Stimulated activated CD4-positive, alpha-beta T cell treated with anti-CD3 and anti-CD28 coated beads, Interleukin-2, amount 100 ng/mL, for 24 hours (primary cell): ENCODE measurements around the gene KCNMB2.

Experiments
- DNase-seq, 2 donors: peaks; one replicate each; pipeline ENCODE4 v3.0.0-alpha.2; 2020

The KCNMB2 gene

DNA sequence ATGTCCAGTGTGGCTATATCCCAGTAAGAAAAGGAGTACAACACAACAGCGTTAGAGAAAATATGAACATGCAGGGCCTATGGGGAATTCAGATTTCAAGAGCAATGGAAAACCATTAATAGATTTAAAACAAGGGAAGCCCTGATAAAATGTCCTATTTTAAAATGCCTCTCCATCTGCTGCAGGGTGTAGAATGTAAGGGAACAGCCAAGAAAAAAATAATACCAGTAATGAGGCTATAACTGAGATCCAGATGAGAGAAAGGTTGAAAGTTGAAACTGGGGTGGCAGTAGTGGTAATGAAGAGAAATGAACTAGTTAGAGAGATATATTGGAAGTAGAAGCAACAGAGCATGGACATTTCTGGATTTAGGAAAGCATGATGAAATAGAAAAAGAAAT, 226.1 kb downstream of the KCNMB2 start:
- no peak for DNase-seq

DNA sequence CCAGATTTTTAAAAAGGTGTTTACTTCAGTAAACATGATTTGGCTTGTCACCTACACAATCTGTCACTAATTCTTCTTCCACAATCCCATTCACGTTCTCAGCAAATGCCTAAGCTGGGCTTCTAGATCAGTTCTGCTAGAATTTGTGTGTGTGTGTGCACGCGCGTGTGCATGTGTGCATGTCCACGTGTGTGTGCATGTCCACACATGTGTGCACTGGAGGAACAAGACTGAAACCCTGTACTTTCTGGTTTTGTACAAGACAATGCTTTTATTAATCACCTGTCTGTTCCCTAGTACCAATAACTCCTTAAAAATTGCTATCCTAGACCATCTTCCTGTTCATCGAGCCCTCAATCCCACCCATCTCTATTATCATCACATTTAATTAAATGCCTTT, 229.2 kb downstream of the KCNMB2 start:
- DNase-seq = no peak

DNA sequence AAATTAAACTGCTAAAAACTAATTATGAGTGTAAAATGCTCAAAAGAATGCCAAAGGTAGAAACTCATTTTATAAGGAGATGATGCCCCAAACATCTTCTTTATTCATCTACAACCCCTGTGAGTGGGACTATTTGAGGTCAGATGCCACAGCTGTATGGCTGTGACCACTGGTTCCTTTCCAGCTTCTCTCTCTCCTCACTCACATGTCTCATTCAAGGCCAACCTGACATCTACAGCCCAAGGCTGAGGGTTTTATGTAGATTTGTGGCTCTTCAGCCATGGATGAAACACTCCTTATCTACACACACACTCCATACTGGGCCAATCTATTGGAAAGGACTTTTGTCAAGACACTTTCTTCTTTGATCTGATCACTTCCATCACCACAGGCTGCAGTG, 231.3 kb downstream of the KCNMB2 start:
- DNase-seq = no peak

DNA sequence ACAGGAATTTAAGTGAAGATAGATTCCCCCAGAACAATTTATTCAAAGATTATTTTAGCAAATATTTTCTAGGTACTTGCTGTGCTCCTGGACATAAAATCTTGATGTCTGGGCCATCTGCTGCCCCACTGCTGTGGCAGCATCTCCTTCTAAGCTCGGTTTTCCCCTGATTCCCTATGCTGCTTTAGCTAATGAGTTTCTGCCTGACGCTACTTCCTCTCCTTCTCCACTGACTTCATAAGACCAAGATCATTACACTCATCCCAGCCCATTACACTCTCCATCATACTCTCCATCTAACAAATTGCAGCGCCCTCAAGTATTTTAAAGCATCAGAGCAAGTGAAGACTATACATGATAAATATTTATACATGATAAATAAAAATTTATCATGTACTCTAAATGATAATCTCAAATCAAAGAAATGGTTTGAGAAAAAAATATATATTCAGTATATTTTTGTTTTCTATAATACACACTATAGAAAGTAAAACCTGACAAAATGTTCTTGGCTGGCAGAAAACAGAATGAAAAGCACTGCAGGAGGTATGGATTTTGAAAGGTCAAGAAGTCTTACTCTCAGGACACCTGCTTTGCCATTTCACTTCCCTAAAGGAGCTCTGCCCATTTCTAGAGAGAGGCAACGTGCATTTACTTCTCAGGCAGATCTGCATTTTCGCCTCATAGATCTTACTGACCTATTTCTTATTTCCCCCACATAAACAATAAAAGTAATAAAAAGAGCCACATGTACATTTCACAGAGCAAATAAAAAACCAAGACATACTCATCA, 232.0 kb downstream of the KCNMB2 start:
- no peak for DNase-seq

DNA sequence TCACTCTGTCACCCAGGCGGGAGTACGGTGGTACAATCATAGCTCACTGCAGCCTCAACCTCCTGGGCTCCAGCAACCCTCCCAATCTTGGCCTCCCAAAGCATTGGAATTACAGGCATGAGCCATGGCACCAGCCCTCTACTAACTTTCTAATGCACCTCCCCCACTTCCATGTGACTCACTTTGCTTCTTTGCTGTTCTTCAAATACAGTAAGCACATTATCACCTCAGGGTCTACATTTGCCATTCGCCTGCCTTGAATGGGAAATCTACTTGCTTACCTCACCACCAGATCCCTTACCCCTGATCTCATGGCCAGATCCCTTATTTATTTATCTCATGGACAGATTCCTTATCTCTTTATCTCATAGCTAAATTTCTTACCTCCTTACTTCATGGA, 235.3 kb downstream of the KCNMB2 start:
- no peak for DNase-seq

DNA sequence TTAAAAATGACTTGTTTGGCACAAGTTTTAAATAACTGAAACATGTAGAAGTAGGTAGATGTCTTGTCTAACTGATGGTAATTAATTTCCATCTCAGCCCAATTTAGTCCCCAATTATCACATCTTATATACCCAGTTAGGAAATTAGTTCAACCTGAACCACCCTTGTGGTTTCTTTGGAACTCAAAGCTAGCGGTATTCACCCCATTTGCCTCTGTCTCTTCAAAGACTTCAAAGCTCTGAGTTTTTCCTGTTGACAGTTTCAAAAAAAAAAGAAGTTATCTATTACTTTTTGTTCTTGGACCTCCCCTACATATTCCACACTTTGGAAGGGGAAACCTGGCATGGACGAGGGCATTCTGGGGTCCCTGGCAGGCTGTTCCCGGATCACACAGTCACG, 236.5 kb downstream of the KCNMB2 start:
- no peak for DNase-seq

DNA sequence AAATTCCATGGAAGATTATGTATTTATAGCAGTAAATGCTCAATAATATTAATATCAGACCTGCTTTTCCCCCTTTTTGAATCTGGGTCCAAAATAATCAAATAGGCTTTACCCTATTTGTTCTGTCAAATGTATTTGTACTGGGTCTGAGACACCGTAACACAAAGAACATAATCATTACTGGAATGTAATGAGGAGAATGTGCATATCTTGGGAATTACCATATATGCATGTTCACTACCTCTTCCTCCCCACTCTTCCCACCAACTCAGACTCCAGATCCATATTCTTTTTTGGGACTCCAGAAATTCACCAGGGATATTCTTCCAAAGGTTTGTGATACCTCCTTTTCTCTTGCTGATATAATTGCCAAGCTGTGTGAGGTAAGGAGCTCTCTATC, 237.1 kb downstream of the KCNMB2 start:
- DNase-seq = no peak

DNA sequence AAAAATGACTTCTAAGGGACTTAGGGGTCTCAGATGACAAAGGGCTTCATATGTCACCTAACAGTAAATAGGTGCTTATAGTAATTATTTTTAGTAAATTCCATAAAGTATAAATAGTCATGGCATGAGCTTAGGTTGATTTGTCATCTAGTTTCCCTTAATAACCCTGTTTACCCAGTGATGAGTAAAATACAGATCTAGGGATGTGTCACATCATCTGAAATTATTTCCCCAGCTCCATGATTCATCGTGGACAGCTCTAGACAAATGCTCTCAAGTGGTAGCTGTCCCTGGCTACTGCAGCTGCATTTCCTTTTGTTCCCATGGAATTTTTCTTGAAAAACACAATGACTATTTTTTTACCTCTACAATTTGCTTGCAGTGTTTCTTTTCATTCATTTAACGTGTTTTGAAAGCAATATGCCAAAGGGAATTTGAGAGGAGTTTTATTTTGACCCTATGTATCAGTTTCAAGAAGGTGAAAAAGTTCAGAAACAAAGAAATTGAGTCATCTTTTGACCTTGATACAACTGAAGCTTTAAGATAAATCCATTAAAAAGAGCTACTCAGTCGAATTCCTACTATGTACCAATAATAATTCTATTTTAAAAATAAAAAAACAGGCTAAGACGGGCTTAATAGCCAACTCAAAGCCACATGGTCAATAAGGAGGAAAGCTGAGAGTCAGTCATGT, 241.6 kb downstream of the KCNMB2 start:
- no peak for DNase-seq

DNA sequence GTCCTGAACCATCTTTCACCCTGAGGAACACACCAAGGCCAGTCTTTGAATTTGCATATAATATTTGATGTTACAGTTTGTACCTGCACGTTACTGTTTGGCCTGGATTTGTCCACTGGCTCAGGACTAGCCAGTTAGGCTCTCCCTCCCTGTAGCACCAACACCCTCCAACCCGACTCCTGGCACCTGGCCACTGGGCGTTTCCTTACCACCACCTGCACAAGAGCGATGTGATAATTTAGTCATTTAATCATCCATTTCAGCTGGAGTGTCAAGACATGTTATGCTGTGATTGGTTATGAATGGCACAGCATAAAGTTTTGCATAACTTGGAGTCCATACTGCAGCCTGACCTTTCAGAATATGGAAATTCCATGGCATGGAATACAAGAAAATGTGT, 242.4 kb downstream of the KCNMB2 start:
- DNase-seq = no peak

DNA sequence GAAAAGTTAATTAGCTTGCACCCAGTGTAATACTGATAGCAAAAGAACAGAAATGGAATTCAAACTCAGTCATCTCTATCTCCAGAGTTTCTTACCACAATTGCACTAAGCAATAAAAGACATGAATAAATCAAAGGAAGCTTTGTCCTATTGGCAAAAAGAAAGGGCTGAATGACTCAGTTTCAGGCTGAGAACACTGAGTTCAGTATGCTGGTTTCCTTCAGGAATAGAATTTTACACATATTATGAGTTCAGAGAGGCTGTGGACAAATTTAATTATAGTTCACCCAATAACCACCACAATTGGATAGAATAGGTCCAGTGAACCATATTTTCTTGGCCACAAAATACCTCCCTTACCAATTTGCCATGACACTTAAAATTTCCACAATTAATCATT, 249.7 kb downstream of the KCNMB2 start:
- no peak for DNase-seq

DNA sequence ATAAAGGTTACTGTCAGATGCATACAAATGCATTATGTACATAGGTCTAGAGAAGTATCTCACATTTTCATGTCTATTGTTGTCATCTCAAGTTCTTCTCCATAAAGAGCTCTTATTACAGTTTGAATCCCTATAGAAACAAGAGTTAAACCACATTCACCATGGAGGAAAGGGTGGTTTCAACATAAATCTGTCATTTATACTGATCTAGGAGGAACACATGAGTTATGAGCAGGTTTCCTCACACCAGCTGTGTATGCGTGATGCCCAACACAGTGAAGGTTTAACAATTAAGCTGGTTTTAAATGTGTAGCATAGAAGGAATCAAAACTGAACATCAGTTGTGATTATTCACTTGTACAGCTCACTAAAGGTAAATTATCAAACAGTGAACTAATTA, 251.7 kb downstream of the KCNMB2 start:
- no peak for DNase-seq

DNA sequence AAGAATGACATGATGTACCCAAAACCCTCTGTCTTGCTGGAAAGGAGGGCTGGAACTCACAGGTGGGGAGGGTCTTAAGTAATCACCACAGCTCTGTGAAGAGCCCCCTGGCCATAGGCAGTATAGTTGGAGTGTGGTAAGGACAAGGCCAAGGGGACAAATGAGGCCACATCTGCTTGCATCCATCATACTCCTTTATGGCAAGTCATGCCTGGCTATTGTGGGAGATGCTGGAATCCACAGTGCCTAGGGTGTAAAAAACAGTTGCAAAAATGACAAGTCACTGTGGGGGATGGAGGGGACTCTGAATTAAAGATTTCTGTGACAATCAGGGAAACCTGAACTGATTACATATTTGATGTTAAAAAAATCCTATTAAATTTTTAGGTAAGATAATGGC, 258.5 kb downstream of the KCNMB2 start:
- DNase-seq = no peak

DNA sequence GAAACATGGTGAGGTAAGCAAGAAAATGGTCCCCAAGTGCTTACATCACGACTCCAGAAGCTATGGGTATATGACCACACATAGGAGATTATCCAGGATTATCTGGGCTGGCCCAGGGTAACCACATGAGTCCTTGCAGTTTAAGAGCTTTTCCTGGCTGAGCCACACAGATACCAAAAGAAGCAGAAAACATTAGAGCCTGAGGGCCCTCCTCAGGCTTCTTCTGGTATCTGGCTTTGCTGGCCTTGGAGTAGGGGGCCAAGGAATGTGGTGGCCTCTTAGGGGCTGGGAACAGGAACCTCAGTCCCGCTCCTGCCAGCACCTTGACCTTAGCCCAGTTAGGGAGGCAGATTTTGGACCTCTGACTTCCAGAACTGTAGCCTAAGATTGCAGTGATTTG, 259.1 kb downstream of the KCNMB2 start:
- DNase-seq = no peak

DNA sequence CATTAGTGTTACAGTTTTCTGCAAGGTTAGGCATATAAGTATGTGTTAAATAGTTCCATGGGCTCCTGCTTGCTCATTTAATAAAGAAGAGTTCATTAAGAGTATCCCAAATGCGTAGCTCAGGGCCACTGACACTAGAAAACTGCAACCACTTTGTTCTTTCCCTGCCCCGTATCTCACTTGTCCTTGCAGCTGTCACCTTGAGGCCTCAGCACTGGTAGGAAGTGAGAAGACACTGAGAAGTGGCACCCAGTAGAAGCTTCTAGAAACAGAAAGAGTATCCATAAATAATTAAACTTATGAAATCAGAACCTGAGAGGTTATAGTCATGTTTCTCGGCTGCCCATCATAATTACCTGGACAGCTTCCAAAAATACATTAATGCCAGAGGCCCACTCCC, 266.0 kb downstream of the KCNMB2 start:
- DNase-seq = no peak

DNA sequence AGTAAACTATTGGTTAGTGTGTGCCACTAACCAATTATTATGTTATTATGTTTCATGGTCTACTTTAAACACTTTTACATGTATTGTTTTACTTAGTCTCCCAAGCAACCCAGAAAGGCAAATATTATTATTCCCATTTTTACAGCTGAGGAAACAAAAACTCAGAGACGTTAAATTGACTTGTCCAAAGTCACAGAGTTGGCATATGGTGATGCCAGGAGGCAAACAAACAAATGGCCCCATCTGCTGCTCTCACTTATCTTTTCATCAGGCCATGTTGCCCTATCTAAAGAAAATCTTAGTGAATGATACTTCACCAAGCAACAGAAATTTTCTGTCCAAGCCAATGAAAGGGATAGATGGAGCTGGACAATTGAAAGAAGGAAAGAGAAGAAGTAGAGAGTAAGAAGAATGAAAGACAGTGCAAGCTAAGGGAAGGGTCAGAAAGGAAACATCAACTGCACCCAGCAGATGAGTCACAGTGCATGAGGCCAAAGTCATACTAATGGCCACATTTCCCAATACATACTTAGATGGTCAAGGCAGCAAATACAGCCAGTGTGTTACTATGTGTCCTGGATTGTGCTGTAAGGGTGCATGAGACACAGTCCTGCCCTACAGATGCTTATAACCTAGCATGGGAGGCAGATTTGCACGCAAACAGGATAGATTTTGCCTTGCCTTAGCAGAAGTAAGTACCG, 266.9 kb downstream of the KCNMB2 start:
- DNase-seq = no peak

DNA sequence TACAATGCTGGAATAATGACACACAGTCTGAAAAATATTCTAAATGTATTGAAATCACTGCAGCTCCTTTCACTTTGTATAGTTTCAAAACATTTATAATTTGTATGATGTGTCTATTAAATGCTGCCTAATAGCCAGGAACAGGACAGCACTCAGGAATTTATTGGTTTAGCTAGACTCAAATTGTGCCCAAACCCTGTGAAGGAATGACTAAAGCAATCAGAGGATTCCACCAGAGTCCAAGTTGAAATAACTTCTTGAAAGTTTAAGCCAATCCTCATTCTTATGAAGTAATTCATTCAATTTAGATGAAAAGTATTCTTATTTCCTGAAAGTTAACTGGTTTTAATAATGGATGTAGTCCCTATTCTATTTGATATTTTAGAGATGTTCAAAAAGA, 268.4 kb downstream of the KCNMB2 start:
- no peak for DNase-seq

DNA sequence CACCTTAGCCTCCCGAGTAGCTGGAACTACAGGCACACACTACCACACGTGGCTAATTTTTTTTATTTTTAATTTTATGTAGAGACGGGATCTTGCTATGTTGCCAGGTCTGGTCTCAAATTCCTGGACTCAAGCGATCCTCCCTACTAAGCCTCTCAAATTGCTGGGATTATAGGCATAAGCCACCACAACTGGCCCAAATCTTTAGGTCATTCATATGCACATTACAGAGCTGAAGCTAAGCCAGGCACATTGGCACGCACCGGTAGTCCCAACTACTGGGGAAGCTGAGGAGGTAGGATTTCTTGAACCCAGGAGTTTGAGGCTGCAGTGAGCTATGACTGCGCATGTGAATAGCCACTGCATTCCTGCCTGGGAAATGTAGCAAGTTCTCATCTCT, 269.5 kb downstream of the KCNMB2 start:
- no peak for DNase-seq

DNA sequence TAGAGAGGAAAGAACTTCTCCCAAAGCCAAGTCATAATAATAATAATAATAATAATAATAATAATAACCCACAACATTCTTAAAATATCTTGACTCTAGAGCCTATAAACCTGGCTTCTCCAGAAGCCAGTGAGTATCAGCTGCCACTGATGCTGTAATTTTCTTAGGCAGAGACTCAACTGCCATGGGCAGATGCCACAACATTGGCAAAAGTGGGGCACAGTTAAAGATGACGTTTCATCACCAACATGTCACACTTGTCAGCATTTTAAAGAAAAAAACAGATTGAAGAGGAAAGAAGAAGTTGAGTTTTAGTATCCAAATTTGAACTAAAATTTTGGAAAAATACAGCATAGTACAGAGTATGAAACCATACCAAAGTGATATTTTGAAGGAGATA, 270.4 kb downstream of the KCNMB2 start:
- DNase-seq = no peak

DNA sequence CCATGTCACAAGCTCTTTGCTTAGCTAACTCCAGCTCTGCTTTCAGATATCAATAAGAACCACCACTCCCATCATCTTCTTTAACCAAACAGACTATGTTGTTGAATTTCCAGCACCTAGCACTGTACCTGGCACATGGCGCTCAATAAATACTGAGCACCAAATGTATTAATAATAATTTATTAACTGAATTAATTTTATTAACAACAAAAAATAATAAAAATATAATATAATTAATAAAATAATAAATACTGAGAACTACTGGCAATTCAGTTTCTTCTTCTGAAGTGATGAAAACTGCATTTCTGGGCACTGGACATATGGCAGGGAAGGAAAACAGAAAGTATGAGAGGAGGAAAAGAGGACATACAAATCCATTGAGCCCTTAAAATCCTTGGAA, 271.5 kb downstream of the KCNMB2 start:
- no peak for DNase-seq

DNA sequence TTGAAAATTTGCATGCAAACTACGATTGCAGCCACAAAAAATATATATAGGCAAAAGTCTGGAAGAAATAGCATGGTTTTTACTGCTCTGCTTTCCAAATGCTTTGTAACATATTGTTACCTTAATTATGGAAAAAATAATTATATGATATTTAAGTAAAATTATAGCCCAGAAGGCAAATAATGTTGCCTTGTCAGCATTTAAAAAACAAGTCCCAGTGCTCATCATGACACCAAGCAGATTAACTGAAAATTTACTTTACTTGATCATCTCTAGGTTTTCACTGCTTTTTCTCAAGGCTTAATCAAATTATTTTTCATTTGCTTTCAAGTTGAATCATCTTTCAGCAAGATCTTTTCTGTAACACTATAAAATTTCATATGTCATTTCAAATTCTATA, 272.5 kb downstream of the KCNMB2 start:
- DNase-seq = no peak

DNA sequence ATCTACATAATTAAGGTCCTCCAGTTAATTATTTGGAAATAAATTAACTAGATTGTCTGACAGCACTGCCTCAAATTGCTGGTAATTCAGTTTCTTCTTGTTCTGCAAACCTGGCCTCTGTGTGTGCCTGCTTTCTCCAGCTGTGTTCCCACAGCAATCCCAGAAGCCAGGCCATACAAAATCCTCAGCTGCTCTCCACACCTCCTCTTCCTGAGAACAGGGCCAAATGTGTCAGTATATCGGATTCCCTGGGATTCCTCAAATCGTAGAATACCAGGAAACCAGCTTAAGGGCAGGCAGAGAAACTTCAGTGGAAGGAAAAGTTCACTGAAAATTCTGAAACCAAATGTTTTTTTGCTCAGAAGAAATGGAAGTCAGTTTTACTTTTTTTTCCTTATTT, 273.9 kb downstream of the KCNMB2 start:
- no peak for DNase-seq

DNA sequence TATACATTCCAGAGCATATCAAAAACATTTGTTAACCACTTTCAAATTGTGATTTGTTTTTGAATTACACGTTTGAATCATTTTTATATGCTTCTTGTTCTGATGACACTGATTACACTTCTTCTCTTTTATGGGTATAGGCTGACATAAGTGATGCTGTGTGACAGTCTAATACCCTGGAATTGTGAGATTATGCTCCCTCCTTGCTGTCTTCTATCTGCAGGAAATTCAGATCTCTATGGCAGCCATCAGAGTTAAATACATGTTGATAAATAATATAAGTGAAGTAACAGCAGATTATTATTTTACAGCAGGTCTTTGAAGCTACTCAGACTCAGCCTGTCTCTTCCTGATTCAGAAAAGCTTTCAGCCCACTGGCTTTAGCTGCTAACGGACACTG, 286.5 kb downstream of the KCNMB2 start:
- DNase-seq = no peak

DNA sequence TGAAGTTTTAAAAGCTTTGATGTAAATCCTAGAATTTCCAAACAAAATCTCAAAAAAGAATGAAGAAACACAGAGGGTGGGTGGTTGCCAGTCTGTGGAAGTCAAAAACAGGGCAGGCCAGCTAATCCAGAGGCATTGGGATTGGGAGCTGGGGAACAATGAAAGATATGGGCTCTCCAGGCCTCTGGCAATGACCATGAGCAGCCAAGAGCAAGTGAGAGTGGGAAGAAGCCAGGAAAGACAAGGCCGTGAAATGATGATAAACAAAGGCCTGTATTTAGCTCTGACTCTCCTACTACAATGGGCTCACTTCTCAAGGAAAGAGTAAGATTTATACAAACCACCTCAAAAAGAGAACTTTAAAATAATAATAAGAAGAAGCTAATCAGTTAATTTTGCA, 286.9 kb downstream of the KCNMB2 start:
- no peak for DNase-seq

DNA sequence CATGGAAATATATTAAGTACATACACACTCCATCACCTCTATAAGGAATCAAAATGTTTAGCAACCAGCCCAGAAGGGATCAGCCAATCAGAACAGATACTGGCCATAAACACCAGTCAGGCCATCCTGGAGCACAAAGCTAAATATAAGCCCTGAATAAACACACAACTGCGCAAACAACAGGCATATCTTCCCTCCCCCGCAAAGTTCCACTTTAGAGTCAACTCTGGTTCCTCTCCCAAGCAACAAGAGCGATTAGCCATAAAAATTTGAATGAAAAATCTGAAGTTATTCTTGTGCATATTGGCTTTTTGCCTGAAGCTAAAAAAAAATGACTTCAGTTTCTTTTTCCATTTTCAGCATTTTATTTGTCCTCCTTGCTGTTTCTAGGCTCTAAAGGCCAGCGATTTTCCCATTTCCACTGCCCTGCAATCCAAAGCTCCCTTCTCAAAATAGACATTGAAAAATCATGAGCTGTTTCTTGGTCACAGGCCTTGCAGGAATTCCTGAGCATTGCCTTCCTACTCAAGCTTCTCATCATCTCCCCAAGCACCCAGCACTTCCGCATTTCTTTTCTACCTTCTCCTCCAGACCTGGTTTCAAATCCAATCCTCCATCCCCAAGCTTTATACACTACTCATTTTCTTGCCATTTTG, 287.5 kb downstream of the KCNMB2 start:
- DNase-seq = no peak
